GM19324 (cell line): ENCODE results near the gene DNAJB8.

Experiments
- ATAC-seq: cut with Tn5 transposase; IDR thresholded peaks from one replicate; pipeline ENCODE4 v1.9.1; 2021; ENCODE audit warnings: mild to moderate bottlenecking, moderate library complexity; ENCODE audit not compliant: unreplicated experiment, low FRiP score

DNAJB8 gene

DNA sequence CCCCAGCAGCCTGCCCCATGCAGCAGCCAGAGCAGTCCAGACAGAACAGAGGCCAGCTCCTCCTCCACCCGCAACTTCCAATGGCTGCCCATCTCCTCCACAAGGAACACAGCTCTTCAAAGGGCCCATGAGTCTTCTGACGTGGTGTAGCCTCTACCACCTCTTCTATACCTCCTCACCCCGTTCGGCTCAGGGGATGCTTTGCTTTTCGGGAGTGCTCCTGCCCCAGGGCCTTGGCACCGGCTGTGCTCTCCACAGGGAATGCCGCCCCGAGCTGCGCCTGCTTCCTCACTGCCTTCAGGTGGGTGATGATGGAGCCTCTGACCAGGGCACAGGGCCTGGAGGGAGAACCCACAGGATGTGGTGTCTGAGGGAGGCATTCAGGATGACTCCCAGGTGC, 14.6 kb downstream of the DNAJB8 start:
- no peak for ATAC-seq

DNA sequence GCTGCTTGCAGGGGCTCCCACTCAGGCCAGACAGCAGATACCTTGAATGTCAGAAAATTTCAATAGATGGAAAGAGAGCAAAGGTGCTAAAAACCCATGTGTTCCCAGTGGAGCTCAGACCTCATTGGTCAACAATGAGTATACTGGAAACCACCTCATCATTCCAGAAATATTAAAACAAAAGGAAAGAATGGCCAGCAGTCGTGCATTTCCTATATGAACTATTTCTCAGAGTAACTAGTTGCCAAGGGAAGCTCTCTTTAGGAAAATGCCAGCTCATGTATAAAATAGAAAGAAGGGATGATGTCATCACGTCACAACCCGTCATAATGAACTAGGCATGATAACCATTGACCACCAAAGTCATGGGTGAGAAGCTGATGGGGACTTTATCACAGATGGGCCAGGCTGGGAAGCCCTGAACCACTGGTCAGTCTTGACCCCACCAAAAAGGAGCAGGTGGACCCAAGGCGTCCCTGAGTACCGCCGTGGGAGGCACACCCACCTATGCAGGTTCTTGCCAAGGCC, 17.5 kb downstream of the DNAJB8 start:
- ATAC-seq: no peak

DNA sequence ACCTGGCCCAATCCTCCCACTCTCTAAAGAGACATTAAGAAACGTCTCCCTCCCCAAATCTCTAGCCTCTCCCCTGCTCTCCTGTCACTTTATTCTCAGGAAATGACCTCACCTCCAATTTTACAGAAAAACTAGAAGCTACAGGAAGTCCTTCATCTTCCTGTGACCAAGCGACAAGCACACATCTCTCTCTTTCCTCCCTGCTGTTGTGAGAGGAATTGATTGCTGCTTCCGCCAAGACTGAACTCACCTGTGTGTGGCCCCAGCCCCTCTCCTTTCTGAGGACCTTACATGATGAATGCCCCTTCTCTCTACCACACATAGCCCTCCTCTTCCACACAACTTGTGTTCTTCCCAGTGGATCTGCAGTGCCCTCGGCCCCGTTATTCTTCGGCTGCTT, 18.2 kb downstream of the DNAJB8 start:
- no peak for ATAC-seq

DNA sequence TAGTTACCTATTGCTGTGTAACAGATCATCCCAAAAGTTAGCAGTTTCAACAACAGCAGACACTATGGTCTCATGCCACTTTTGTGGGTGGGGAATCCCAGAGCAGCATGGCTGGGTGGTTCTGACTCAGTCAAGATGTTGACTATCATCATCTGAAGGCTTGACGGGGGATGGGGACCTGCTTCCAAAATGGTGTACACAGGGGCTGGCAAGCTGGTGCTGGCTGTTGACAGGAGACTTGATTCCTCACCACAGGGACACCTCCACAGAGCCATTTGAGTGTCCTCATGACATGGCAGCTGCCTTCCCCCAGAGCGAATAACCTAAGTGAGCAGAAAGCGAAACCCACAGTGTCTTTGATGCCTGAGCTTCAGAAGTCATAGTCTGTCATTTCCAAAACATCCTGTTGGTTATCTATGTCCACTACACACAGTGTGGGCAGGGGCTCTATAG, 19.1 kb downstream of the DNAJB8 start:
- ATAC-seq: no peak

DNA sequence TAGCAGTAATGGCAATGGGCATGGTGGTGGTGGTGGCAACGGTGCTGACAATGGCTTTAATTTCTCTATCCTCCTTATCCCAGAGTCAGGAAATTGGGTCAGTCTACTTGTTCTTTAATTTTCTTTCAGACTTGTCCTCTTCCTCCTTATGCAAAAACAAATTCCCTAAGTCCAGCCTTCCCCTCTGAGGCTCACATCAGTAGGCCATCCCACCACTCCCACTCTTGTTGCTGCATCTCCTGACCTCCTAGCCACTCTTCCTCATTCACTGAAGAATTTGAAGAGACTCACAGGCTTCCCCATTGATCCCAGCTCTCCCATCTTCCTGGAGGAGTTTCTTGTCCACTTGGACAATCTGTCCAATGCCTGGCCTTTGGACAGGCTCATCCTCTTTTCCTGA, 19.9 kb downstream of the DNAJB8 start:
- no peak for ATAC-seq

DNA sequence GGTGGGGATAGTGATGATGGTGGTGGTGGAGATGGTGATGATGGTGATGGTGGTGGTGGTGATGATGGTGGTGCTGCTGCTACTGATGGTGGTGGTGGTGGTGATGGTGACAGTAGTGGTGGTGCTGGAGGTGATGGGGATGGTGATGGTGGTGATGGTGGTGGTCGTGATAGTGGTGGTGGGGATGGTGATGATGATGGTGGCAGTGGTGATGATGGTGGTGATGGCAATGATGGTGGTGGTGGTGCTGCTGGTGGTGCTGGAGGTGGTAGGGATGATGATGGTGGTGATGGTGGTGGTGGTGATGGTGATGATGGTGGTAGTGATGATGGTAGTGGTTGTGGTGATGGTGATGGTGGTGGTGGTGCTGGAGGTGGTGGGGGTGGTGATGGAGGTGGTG, 21.3 kb downstream of the DNAJB8 start:
- ATAC-seq: no peak

DNA sequence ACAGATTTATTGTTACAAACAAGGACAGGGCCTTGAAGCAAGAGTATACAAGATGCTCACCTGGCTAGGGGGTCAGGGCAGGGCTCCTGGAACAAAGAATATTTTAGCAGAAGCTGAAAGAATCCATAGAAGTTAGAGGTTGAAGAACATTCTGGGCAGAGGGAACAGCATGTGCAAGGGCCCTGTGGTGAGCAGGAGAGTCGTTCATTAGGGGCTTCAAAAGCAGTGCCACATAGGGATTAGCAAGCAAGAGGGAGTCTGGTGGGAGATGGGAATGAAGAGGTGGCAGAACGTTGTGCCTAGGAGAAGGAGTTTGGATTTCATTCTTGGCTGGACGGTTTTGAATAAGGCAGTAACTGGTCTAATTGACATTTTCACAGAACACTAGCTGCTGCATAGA, 22.9 kb downstream of the DNAJB8 start:
- no peak for ATAC-seq

DNA sequence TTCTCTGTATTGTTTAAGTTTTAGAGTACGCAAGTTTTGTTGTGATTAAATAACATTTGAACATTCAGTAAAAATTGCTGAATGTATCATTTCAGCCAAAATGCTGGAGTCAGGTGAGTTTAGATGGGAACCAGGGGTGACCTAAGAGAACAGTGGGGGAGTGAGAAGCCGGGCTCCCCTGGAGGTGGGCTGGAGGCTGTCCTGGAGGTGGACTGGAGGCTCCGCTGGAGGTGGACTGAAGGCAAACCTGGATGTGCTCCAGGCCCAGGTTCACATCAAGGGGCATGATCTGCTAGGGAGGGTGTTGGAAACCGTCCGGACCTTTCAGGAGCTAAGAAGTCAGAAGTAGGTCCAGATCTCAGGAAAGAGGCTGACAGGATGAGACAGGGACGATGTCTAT, 23.7 kb downstream of the DNAJB8 start:
- ATAC-seq: no peak

DNA sequence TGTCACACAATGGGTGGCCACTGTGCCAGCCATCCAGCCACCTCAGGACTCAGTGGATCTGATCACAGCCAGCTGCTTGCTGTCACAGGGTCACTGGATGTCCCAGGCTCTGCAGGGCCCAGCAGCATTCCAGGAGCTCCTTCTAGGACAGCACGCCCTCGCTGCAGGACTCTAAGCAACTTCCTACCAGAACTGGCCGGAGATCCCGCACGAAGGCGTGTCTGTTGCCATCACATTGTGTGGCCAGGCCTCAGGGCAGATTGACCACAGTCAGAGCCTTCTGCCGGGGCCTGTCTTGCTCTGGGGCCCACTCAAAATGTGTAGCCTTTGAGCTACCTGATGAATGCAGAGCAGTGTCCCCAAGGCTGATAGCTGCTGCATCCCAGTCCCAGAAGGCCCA, 24.6 kb downstream of the DNAJB8 start:
- ATAC-seq: no peak

DNA sequence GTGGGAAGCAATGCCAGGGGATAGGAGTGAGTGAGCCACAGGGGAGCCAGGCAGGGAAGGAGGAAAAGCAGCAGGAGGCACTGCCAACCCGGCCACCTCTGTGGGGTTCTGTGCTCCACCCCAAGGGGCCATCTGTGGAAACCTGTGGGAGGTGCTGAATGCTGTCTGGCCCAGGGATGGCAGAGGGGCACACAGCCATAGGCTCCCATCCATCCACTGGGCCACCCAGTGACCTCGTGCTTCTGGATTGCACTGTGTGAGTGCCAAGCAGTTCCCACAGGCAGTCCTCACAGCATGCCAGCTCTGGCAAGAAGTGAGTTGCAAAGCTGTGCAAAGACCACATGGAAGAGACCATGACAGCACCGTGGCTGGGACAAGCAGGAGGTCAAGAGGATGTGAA, 27.5 kb downstream of the DNAJB8 start:
- no peak for ATAC-seq

DNA sequence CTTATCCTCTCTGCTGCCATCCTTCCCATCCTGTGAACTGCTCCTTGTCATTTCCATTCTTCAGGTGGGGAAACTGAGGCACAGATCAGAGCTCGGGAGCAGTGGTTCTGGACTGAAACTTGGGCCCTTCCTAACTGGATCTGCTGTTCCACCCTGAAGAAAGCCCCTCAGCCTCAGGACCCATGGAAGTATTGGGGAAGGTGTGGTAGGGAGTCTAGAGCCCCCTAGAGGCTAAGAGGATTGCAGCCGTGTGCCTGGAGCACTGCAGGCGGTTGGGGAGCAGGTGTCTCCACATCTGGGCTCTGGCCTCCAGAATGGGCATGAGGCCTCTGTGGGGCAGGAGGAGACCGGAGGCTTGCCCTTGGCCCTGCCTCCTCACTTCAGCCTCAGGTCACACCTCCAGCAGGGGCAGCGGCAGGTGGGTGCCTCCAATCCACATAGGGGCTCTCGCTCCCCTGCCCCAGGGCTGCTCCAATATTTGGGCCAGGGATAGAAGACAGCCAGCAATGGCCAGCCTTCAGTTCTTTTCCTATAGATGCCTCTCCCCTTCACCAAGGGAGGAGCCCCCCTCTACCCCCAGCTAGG, 28.1 kb downstream of the DNAJB8 start:
- no peak for ATAC-seq

DNA sequence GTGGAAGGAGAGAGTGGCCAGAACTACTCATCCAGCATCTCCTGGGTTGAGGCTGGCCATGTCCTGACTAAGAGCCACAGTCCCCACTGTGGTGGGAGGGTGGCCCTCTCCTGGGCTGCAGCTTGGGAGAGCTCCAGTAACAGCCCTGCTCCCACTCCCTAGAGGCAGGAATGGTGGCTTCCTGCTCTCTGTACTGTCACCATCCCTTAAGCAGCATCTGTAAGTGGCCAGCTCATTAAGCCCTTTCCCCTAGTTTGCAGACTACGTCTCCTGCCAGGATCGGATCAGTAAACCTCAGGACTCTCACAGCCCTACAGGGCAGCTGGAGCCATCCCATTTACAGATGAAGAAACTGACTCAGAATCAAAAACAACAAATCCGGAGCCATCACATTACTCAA, 30.5 kb downstream of the DNAJB8 start:
- ATAC-seq: no peak

DNA sequence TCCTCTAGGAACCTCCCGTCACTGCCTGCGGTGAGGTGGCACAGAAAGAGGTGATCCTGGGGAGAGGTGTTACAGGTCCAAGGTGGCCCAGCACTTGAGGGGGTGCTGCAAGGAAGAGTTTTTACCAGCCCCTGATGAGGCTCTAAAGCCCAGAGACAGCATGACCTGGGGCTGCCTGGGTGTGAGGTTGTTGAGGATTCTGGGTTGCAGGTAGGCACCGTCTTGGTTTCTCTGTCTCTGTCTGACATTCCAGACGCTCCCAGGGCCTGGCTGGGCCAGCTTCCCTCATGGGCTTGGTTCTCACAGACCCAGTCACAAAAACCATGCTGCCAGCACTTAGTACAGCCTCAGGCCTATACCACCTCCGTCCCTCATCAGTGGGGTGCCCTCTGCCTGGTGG, 31.1 kb downstream of the DNAJB8 start:
- ATAC-seq: no peak

DNA sequence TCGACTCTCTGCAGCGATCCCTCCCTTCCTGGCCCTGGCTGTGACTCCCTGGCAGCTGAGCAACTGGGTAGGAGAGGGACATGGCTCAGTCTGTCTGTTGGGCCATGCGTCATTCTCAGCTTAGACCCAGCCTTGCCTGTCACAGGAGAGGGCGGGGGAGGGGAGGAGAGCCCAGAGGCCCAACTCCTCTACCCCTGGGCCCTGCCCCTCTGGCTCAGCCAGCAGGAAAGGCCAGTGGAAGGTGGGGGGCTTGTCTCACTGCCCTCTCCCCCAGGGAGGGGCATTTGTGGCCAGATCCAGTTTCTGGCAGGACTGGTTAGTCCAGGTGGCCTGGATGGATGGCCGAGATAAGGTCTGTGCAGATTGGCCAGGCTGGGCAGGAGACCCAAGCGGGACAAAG, 31.6 kb downstream of the DNAJB8 start:
- no peak for ATAC-seq

DNA sequence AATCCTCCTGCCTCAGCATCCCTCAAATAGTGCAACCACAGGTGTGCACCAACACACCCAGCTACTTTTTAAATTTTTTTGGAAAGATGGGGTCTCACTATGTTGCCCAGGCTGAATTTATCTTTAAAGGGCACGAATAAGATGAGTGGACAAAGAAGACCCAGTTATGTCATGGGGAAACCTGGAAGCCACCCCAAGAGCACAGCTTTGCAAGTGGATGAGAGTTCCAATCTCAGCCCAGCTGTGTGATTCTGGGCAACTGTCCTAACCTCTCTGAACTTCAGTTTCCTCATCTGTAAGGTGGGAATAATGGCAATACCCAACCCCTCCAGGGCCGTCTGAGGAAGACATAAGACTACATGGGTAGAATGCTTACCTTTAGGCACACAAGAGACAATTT, 32.2 kb downstream of the DNAJB8 start:
- no peak for ATAC-seq

DNA sequence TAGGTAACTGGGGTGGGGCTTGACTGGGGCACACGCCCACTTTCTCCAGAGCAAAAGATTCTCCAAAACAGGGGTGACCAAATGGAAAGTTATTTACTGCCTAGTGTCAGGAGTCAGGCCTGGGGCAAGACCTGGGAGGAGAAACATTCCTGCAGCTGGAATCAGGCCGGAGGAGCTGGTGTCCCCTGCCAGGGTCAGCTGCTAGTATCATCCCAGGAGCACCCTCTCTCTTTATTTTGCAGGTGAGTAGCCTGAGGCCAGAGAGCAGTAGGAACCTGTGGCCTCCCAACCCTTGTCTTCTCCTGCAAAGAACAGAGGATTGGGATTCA, 32.9 kb downstream of the DNAJB8 start:
- ATAC-seq: no peak

DNA sequence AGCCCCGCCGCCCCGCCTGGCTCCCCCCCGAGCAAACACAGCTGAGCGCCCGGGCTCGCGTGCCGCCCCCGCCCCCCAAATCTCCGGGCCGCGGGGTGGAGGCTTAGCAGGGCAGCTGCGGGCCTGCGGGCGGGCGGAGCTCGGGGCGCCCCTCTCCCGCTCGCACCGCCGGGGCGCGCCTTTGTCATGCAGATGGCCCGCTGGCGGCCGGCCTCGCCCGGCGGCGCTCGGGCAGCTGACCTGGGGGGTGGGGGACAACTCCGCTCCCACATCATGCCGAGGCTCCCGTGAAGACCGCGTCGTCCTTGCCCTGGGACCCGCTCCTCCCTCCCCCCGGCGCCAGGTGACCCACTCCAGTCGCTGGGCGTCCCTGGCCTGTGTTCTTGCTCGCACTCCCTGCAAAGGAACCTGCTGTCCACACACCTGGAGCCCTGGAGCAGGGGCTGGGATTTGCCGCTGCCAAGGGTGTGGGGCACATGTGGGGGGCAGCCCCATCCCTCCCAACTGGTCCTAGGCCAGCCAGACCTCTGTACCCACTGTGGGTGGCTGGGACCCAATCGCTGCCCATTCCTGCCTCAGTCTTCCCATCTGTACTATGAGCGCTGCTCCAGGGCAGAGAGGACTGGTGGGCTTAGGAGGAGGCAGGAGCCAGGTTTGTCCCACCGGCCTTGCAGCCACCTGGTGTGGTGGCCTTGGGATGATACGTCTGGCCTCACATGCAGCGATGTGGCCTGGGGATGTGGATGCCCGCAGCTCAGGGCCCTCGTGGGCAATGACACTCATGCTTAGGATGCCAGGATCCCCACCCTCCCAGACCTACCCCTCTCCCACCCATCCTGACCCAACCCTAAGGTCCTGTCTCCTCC, 33.5 kb downstream of the DNAJB8 start:
- ATAC-seq: no peak

DNA sequence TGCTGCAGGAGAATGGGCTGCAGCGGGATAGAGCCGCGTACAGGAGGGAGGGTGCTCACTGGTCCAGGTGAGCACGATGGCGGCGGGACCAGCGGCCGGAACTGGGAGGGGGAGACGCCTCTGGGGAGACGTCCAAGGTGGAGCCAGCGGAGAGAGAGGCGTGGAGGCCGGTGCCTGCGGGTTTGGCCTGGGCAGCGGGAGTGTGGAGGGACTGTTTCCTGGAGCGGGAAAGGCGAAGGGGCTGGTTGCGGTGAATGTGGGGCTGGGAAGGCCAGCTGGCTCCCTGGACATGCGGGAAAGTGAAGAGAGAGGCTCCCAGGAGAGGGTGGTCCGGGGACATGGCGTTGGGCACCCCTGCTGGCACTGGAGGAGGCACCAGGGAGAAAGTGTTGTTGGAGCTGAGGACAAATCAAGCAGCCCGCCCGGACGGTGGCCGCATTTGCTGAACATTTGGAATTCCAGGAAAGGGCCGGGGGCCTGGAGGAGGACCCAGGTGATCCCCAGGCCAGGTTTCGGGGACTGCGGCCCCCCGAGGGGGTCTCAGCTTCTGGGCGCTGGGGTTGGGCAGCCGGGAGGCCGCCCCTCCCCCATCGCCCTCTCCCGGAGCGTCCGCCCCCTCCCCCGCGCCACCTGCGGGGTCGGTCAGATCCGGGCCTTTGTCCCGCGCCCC, 34.3 kb downstream of the DNAJB8 start:
- no peak for ATAC-seq

DNA sequence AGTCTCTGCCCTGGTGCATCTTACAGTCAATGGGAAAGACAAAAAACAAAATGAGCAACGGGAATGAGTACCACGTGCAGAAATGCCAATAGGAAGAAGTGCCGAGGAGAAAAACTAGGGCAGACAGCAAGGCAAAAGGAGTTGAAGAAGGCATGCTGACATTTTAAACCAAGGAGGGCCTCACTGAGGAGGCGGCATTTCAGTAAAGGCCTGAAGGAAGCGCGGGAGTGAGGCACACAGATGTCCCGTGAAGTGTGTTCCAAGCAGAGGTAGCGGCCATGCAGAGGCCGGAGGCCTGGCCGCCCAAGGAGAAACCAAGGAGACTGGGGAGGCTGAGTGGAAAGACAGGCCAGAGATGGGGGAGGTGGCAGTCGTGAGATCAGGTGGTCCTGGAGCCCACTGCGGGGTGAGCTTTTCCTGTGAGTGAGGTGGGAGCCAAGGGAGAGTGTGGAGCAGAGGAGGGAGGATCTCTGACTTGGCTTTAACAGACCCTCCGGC, 34.8 kb downstream of the DNAJB8 start:
- no peak for ATAC-seq

DNA sequence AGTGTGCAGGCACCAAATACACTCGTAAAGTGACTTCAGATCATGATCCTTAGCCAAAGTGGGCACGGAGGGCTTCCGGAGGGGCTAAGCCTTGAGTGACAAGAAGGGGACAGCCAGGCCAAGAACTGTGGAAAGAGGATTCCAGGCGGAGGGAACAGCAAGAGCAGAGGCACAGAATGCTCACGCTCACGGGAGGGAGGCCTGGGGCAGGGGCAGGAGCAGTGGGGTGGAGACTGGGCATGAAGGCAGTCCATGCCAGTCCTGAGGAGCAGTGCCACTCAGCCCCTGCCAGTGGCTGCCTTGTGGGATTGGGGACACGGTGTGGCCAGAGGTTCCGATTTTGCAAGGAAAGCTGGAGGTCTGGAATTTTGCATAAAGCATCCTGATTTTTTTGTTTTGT, 36.0 kb downstream of the DNAJB8 start:
- ATAC-seq: no peak

DNA sequence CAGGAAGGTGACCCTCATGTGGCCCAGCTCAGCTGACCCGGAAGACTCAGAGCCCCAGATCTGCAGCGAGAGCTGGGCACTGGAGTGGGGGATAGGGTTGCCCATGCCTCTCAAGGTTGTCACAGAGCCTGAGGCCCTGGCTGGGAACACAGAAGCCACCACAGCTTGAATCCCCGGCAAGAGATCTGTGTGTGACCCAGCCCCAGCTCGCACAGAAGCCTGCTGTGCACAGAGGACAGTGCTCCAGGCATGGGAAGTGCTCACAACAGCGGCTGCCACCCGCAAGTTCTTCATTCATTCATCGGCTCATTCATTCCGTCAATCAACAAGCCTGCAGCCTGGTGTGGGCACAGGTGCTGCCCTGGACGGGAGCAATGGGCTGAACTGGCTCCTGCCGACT, 36.4 kb downstream of the DNAJB8 start:
- ATAC-seq: no peak
